ENCODE measurements around the gene PAM16.

PAM16 gene

GRCh38 chr16:4382795-4383357, 31.8 kb upstream of the PAM16 start:
- no peak for DNase-seq (ENCODE audit: low read depth, low spot score)
- no peak overlapping the region for H3K4me3 ChIP-seq (ENCODE audit: low read length)
- H3K27ac ChIP-seq (ENCODE audit: low read length) = no peak overlapping the region

GRCh38 chr16:4381935-4382794, 31.0 kb upstream of the PAM16 start:
- no CpG with 5 or more reads among the region's 55 CpGs for WGBS (ENCODE audit: insufficient coverage, insufficient read length)
- H3K27ac ChIP-seq (ENCODE audit: low read length) = no peak overlapping the region
- peaks cover 10% of the 10 kb centered on the region for H3K36me3 ChIP-seq (ENCODE audit: control insufficient read depth, insufficient read depth, low read length)

More at GRCh38 chr16:4382795-4383357, 31.8 kb upstream of the PAM16 start:
- H3K4me1 ChIP-seq (ENCODE audit: control insufficient read depth, insufficient read depth, low read length) = peaks cover 10% of the 10 kb centered on the region
- H3K27me3 ChIP-seq (ENCODE audit: control insufficient read depth, insufficient read depth, low read length) = no peaks in the 10 kb centered on the region
- H3K36me3 ChIP-seq (ENCODE audit: control insufficient read depth, insufficient read depth, low read length) = peaks cover 10% of the 10 kb centered on the region
- no peaks in the 10 kb centered on the region for H3K9me3 ChIP-seq (ENCODE audit: control insufficient read depth, insufficient read depth, low read length)
- WGBS (ENCODE audit: insufficient coverage, insufficient read length) = no CpG with 5 or more reads among the region's 21 CpGs

GRCh38 chr16:4381072-4381934, 30.2 kb upstream of the PAM16 start:
- DNase-seq (ENCODE audit: low read depth, low spot score) = no peak
- Histone ChIP-seq H3K27me3 (ENCODE audit: control insufficient read depth, insufficient read depth, low read length) (no peaks in the 10 kb centered on the region), H3K9me3 (ENCODE audit: control insufficient read depth, insufficient read depth, low read length) (no peaks in the 10 kb centered on the region), H3K4me3 (ENCODE audit: low read length) (no peak overlapping the region), H3K36me3 (ENCODE audit: control insufficient read depth, insufficient read depth, low read length) (peaks cover 10% of the 10 kb centered on the region), H3K27ac (ENCODE audit: low read length) (no peak overlapping the region), H3K4me1 (ENCODE audit: control insufficient read depth, insufficient read depth, low read length) (peaks cover 17% of the 10 kb centered on the region)
- no CpG with 5 or more reads among the region's 59 CpGs for WGBS (ENCODE audit: insufficient coverage, insufficient read length)

More at GRCh38 chr16:4381935-4382794, 31.0 kb upstream of the PAM16 start:
- DNase-seq (ENCODE audit: low read depth, low spot score) = no peak
- H3K4me1 ChIP-seq (ENCODE audit: control insufficient read depth, insufficient read depth, low read length) = peaks cover 12% of the 10 kb centered on the region
- H3K27me3 ChIP-seq (ENCODE audit: control insufficient read depth, insufficient read depth, low read length) = no peaks in the 10 kb centered on the region
- no peak overlapping the region for H3K4me3 ChIP-seq (ENCODE audit: low read length)
- no peaks in the 10 kb centered on the region for H3K9me3 ChIP-seq (ENCODE audit: control insufficient read depth, insufficient read depth, low read length)

DNA sequence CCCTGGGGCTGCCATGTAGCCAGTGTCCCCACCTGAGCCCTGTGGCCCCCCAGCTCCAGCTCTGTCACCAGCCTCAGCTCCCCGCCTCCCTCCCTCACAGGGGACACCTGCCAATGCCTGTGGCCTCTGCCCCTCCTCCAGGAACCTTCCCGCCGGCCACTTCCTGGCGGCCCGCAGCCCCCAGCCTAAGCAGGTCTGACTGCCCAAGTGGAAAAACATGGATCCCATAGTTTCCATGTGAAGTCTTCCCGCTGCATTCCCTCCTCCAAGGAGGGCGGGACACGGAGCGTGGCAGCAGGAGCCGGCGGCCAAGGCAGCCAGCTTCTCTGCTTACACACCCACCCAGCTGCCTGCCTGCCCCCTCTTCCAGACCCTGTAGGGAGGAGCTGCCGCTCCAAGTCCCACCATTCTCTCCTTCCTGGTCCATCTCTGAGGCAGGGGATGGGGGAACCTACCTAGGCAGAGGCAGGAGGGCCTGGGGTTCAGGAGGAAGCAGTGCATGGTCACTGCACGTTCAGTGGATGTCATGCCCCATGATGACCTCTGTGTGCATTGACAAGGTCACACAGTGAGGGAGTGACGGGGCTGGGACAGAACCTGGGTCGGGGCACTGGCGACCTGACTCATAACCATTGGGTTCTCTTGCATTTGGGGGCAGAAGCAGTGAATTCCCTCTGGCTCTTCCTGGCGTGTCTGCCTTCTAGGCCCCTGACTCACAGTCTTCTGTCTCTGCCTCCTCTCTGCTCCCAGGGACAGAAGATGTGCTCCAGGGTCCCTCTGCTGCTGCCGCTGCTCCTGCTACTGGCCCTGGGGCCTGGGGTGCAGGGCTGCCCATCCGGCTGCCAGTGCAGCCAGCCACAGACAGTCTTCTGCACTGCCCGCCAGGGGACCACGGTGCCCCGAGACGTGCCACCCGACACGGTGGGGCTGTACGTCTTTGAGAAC, 29.3 kb upstream of the PAM16 start:
- DNase-seq (ENCODE audit: low read depth, low spot score) = no peak
- Histone ChIP-seq H3K36me3 (ENCODE audit: control insufficient read depth, insufficient read depth, low read length) (peaks cover 10% of the 10 kb centered on the region), H3K27ac (ENCODE audit: low read length) (no peak overlapping the region), H3K9me3 (ENCODE audit: control insufficient read depth, insufficient read depth, low read length) (no peaks in the 10 kb centered on the region), H3K4me1 (ENCODE audit: control insufficient read depth, insufficient read depth, low read length) (peaks cover 21% of the 10 kb centered on the region), H3K4me3 (ENCODE audit: low read length) (no peak overlapping the region), H3K27me3 (ENCODE audit: control insufficient read depth, insufficient read depth, low read length) (no peaks in the 10 kb centered on the region)
- WGBS (ENCODE audit: insufficient coverage, insufficient read length) = no CpG with 5 or more reads among the region's 26 CpGs

DNA sequence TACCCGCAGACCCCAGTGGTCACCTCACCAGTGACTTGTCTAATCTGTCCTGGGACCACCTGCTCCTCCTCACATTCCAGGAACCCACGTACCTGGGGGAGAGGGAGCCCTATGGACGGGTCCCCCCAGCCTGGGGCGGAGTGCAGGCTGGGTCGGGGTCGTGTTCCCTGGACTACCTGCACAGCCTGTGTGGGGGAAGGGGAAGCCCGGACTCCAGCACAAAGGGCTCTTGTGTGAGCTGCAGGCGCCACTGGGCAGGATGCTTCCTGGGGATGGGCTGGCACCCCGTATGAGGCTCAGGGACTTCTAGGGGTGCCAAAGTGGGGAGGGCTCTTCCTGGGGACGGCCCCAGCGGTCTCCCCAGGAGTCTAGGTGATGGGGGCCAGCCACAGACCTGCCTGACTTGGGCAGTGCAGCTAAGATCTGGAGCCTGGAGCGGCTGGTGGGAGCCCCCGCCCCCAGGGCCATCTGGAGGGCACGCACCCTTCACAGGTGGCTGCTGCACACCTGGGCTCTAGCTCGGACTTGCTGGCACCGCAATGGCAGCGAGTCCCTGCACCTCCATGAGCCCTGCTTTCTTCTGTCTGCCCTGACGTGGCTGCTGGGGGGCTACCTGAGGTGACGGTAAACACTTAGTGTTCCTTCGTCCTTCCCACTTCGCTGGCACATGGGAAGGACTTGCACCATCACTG, 28.0 kb upstream of the PAM16 start:
- no peak for DNase-seq (ENCODE audit: low read depth, low spot score)
- no peaks in the 10 kb centered on the region for H3K9me3 ChIP-seq (ENCODE audit: control insufficient read depth, insufficient read depth, low read length)
- H3K36me3 ChIP-seq (ENCODE audit: control insufficient read depth, insufficient read depth, low read length) = peaks cover 10% of the 10 kb centered on the region
- no peak overlapping the region for H3K27ac ChIP-seq (ENCODE audit: low read length)
- no peak overlapping the region for H3K4me3 ChIP-seq (ENCODE audit: low read length)
- peaks cover 28% of the 10 kb centered on the region for H3K4me1 ChIP-seq (ENCODE audit: control insufficient read depth, insufficient read depth, low read length)
- no peaks in the 10 kb centered on the region for H3K27me3 ChIP-seq (ENCODE audit: control insufficient read depth, insufficient read depth, low read length)
- WGBS (ENCODE audit: insufficient coverage, insufficient read length) = no CpG with 5 or more reads among the region's 21 CpGs

- H3K9me3 ChIP-seq (ENCODE audit: control insufficient read depth, insufficient read depth, low read length) = no peaks in the 10 kb centered on the region
- H3K4me3 ChIP-seq (ENCODE audit: low read length) = no peak overlapping the region
- no peak for DNase-seq (ENCODE audit: low read depth, low spot score)
- H3K4me1 ChIP-seq (ENCODE audit: control insufficient read depth, insufficient read depth, low read length) = peaks cover 34% of the 10 kb centered on the region
- no peaks in the 10 kb centered on the region for H3K27me3 ChIP-seq (ENCODE audit: control insufficient read depth, insufficient read depth, low read length)
- no peak overlapping the region for H3K27ac ChIP-seq (ENCODE audit: low read length)
- H3K36me3 ChIP-seq (ENCODE audit: control insufficient read depth, insufficient read depth, low read length) = peaks cover 10% of the 10 kb centered on the region
- WGBS (ENCODE audit: insufficient coverage, insufficient read length) = no CpG with 5 or more reads among the region's 15 CpGs
These were observed 27.1 kb upstream of the PAM16 start for GRCh38 chr16:4378161-4378666.

GRCh38 chr16:4377573-4378154, 26.5 kb upstream of the PAM16 start:
- Histone ChIP-seq H3K36me3 (ENCODE audit: control insufficient read depth, insufficient read depth, low read length) (peaks cover 5% of the 10 kb centered on the region), H3K4me1 (ENCODE audit: control insufficient read depth, insufficient read depth, low read length) (peaks cover 39% of the 10 kb centered on the region), H3K9me3 (ENCODE audit: control insufficient read depth, insufficient read depth, low read length) (no peaks in the 10 kb centered on the region), H3K4me3 (ENCODE audit: low read length) (no peak overlapping the region), H3K27ac (ENCODE audit: low read length) (no peak overlapping the region), H3K27me3 (ENCODE audit: control insufficient read depth, insufficient read depth, low read length) (no peaks in the 10 kb centered on the region)
- WGBS (ENCODE audit: insufficient coverage, insufficient read length) = no CpG with 5 or more reads among the region's 12 CpGs
- no peak for DNase-seq (ENCODE audit: low read depth, low spot score)

DNA sequence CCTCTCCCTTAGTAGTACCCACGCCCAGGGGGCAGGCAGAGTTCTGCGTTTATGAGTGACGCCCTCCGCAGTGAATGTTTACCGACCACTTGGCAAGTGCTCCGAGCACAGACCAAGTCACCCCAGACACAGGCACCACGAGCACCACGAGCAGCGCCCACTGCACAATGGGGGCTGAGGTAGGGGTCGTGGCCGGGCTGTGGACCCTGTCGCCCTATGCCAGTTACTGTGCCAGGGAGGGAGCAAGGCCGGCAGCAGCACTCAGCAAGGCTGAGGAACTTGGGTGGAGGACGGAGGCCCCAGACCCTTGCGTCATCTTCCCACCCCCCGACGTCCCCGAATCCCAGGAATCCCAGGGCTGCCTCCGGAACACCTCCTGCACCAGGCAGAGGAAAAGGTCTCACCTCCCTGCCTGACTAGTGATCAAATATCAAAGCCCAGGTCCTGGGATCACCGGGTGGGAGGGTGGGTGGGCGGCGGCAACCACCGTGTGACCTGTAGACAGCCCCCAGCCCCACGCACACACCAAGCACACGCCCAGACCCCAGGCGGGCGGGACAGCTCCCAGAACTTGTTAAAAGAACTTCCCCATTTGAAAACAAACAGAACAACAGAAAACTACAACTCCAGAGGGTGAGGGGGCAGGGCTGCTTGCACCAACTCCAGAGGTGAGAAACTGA, 25.9 kb upstream of the PAM16 start:
- H3K9me3 ChIP-seq (ENCODE audit: control insufficient read depth, insufficient read depth, low read length) = no peaks in the 10 kb centered on the region
- no CpG with 5 or more reads among the region's 27 CpGs for WGBS (ENCODE audit: insufficient coverage, insufficient read length)
- DNase-seq (ENCODE audit: low read depth, low spot score) = no peak
- no peaks in the 10 kb centered on the region for H3K27me3 ChIP-seq (ENCODE audit: control insufficient read depth, insufficient read depth, low read length)
- H3K27ac ChIP-seq (ENCODE audit: low read length) = no peak overlapping the region
- H3K4me1 ChIP-seq (ENCODE audit: control insufficient read depth, insufficient read depth, low read length) = peaks cover 43% of the 10 kb centered on the region
- H3K4me3 ChIP-seq (ENCODE audit: low read length) = no peak overlapping the region
- H3K36me3 ChIP-seq (ENCODE audit: control insufficient read depth, insufficient read depth, low read length) = peaks cover 1% of the 10 kb centered on the region

All from iPS DF 6.9 (cell line).